Lung microvascular endothelial cell (primary cell): ENCODE data around the gene KCNQ1. TPM values are rescaled to one million over a fixed set of nuclear protein-coding genes. Genes with fewer than 3 reads are reported as not detected.

Source experiments
- DNase-seq, 2 donors: peaks; one replicate each; pipeline versions ENCODE4 v3.0.0 to v3.0.0-alpha.2; 2010; ENCODE audit warnings: low read depth in 2 of 2
- total RNA-seq: library from RNA; depleted of rRNA; stranded (reverse); fragments of >200 nt; gene quantifications from 2 replicates; pipeline ENCODE4 v1.2.1, GENCODE V29; 2014

Gene KCNQ1
- total RNA-seq, 1 donor from 2014 or later, result not detected

DNA sequence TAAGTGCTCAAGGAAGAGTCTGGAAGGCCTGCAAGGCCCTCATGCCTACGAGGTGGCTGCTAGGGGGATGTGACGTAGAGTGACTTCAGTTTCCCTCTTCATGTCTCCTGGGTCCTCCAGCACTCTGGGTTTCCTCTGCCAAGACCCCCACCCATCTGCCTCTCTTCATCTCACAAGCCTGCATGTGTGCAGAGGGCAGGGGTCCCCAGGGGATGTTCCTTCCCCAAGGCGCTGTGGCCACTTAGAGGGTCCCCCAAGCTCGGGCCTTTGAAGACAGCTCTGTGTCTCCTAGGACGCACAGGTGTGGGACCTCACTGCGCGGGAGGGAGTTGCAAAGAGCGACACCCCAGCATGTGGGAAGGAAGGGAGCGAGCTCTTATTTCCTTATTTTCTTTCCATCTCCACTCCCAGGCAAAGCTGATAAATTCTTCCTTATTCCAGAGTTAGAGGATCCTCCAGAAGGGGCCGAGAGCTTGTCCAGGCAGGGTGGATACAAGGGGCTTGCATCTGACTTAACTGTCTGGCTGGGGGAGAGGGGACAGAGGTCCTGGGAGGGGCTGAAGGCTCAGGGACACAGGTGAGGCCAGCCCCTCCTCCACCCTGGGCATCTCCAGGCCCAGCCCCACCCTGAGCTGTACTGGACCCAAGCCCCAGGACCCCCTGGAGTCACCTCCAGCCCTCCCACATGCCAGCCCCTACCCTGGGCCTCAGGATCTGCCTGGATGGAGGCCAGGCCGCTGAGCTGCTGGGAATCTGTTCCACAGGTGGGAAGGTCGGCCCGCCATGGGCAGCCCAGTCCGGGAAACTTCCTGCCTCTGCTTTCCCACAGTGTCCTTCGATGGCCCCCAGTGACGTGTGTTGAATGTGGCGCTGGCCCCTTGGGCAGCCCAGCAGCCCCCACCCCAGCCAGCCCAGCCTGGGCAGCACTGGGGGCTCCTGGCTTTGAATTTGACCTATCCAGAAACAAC, 314.7 kb downstream of the KCNQ1 start:
- DNase-seq, result peak in 1 of 2 donors; percentile 23

DNA sequence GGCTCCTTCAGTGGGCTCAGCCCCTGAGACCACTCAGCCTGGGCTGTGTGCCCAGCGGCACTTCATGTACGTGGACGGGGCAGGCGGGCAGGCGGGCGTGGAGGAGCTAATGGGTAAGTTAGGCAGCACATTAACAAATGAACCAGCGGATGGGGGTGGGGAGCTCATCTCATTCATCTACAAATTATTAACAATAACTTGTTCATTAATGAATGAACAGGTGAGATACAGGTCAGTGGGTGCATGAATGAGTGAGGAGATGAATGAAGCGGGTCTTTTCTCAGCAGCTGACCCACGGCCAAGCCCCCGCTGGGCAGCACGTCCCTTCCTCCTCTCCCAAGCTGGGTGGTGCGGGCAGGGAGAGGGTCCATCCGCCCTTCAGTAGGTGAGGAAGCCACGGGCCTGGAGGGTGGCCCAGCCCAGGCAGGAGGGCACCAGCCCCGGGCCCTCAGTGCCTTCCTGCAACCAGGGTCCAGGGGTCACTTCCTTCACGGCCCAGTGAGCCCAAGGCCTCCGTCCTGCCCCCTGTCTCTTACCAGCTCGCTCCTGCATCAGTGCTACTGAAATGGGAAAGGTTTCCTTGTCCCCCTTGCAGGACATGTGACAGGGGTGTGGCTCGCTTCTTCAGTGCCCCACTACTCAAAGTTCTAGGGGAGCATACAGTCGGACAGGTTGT, 315.5 kb downstream of the KCNQ1 start:
- no peak for DNase-seq

DNA sequence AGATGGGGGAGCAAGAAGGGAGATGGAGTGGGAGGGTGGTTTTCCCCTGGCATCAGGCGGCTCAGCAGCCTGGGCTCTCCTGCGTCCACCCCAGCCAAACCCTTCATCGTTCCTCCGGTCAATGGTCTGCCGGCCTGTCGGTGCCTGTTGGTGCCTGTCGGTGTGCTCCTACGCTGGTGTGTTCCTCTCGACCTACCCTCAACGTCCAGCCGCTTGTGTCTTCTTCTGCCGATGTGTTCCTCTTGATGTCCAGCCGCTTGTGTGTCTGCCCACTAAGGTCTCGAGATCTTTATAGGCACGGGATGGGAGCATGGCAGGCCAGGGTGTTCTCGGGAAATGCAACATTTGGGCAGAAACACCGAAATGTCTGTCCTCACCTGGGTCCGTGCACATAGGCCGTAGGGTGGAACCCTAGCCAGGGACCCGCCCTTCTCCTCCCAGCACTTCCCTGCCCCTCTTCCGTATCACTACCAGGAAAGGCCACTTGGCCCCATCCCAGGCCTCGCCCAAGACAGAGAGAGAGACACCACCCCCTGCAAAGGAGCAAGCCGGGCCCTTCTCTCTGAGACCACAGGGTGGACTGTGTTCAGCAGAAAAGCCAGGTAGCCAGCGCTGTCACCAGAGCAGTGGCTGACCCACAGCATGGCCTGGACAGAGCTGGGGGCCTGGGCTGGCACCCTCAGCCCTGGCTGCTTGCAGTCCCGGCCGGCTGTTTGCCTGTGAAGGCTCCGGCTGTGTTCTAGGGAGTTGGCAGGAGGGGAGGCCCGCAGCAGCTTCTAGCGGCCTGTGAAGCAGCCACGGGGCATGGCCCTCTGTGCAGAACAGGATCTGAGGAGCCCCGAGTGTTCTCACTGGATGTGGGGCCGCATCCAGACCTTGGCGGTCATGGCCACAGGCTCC, 316.6 kb downstream of the KCNQ1 start:
- no peak for DNase-seq

GRCh38 chr11:2762031-2762380, 317.2 kb downstream of the KCNQ1 start:
- DNase-seq, result no peak

DNA sequence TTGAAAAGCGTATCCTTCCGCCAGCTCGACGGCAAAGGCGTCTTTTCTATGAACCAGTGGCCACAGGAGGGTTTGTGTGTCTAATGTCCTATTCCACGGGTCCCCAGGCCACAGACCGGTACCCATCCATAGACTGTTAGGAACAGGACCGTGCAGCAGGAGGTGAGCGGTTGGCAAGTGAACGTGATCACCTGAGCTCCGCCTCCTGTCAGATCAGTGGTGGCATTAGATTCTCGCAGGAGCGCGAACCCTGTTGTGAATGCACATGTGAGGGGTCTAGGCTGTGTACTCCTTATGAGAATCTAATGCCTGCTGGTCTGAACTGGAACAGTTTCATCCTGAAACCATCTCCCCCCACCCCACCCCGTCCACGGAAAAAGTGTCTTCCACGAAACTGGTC, 317.6 kb downstream of the KCNQ1 start:
- DNase-seq, result no peak

DNA sequence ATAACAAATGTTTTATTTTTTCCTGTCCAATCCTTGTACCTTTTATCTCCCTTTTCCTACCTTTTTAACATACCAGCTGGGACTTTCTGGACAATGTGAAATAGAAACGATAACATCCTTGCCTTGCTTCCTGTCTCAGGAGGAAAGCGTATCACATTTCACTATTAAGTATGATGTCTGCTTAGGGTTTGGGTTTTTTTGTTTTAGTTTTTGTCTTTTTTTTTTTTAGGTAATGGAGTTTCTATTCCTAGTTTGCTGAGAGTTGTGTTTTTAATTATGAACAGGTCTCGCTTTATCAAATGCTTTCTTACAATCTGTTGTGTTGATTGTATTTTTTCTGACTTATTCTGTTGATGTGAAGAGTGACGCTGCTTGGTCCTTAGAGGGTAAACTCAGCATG, 319.2 kb downstream of the KCNQ1 start:
- no peak for DNase-seq

DNA sequence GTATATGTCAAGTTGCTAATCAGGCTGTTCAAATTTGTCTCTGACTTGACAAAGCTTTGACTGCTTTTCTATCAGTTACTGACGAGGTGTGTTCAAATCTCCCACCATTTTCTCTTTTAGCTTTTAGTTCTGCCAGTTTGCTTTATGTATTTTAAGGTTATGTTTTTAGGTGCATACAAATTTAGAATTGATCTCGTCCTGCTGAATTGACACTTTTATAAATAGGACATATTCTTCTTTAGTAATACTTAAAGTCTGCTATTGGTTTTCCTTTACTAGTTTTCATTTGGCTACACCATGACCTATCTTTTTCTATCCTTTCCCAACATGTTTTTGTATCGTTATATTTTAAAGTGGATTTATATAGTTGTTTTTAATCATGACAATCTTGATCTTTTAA, 320.7 kb downstream of the KCNQ1 start:
- DNase-seq, result no peak

GRCh38 chr11:2766166-2766565, 321.4 kb downstream of the KCNQ1 start:
- no peak for DNase-seq

DNA sequence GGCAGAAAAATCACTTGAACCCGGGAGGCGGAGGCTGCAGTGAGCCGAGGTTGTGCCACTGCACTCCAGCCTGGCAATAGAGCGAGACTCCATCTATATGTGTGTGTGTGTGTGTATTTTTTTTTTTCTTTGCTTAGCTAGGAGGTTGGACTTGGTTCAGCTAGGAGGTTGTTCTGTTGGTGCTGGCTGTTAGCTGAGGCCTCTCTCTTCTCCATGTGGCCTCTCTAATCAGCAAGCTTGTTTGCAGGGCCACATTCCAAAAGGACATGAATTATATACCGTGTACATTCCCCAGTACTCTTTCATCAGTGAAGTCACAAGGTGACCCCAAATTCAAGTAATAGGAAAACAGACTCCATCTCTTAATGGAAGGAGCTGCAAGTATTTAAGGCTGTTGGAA, 322.3 kb downstream of the KCNQ1 start:
- no peak for DNase-seq

DNA sequence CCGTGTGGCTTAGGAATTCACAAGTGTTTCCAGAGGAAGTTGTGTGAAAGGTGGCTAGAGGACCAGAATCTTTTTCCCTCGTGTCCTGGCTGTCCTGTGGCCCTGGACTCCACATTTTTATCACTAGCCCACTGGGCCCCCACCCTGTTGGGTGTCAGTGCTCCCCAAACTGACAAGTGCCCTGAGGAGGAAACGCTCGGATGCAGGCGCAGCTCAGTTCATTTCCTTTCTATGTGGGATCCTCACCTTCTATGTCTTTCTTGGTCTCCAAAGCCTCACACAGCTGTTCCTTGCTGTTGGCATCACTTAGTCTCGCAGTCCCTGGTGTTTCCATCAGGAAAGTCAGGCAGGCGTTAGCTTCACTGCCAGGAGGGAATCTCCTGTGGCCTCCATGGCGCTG, 323.0 kb downstream of the KCNQ1 start:
- no peak for DNase-seq

- DNase-seq, result no peak
Observed at GRCh38 chr11:2768471-2769408, 323.9 kb downstream of the KCNQ1 start.

DNA sequence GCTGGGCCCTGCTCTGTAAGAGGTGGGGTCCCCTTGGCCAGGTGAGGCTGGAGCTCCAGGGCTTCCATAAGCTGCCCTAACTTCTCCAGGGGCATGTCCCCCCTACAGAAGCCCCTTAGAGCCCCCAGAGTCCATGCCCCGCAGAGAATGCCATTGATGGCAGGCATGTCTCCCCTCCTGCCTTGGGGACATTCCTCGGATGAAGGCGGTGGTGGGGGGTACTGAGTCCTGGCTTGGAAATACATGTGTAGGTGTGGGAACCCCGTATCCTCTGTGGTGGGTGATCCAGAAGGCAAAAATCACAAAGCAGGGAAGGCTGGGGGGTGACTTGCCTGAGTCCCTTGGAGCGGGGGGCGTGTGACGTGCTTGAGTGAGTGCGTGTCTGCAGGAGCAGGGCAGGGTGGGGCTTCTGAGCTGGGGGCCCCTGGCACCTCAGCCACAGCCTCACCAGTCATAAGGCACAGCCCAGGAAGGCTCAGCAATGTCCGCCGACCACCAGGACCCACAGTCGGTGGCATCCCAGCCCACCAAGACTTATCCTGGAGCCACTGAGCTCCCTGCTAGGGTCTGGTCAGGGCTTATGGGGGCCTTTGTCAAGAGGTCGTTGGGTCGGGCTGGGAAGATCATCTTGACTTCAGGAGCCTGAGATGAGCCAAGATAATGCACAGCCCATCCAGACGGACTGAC, 324.7 kb downstream of the KCNQ1 start:
- no peak for DNase-seq

DNA sequence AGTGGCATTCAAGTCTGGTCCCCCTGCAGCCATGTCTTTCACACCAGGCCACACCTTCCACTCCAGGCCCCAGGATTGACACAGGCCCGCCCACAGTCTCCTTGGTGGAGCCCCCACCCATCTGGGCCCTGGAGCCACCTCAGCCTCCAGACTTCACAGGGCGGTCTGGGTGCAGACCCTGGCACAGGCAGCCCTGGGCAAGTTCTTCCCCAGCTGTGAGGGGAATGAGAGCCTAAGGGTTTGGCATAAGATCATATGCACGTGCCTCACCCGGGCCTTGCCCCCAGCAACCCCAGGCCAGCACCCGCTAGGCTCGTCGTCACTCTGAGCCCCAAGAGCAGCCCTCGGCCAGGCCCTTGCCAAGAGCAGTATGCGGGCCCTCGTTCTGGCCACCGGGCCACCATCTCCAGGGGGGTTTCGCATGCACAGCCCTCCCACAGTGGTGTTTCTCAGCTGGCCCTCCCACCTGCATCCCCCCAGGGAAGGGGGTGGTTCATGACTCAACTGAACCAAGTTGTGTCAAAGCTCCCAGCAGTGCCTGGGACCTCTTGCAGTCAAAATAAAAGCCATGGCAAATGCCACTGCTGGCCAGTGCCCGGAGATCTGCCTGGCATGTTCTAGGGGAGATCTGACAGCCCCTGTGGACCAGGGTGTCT, 325.4 kb downstream of the KCNQ1 start:
- no peak for DNase-seq

- no peak for DNase-seq
Observed at GRCh38 chr11:2770761-2771301, 326.0 kb downstream of the KCNQ1 start.

- no peak for DNase-seq
Observed at GRCh38 chr11:2771758-2772466, 327.1 kb downstream of the KCNQ1 start.

DNA sequence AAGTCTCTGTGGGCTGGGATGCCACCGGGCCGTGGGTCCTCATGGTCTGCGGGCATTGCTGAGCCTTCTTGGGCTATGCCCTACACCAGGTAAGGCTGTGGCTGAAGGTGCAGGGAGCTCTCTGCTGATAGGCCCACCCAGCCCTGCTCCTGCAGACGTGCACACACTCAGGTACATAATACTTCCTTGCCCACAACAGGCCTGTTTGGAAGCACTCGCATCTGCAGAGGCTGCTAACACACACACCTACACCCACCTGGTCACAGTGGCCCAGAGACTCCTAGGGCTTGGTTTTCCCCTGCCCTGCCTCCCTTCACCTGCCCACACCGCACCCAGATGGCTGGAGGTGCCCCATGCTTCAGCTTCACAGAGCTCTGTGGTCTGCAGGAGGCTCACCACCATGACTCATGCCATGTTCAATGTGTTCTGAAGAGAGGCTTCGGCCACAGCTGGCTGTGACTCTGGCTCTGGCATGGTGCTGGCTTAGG, 327.8 kb downstream of the KCNQ1 start:
- no peak for DNase-seq

DNA sequence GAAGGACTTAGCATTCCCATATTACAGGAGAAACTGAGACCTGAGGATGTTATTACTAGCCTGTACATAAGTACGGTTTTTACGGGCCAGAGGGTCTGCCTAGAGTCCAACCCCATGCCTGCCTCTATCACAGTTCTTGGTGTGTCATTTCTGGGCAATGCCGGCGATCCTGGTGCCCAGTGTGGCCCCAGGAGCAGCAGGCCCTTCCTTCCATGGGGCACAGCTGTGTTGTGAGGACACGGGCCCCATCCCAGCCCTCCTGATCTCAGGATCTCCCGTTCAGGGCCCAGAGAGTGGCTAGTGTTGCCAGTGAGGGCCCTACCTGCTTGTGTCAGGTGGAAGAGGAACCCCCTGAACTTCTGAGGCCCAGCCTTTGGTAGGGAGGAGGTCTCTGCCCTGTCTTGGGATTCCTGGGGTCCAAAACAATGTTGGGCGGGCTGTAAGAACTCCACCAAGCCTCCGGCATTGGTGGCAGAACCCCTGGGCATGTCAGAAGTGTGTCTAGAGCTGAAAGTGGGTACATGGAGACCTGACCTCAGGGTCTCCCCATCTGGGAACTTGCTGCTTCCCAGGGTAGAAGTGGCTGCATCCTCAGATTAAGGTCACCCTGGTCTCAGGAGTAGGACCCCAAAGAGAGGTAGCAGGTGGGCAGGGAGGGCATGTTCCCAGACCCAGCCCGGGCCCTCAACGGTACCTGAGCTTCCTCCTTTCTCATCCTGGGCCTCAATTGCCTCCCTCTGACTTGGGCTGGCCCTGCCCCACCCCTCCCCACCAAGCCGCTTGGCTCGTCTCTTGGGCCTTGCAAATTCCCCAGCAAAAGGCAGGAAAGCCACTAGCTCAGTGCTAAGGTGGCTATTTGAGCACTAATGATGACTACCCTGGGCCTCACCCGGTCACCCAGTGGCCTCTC, 329.6 kb downstream of the KCNQ1 start:
- DNase-seq, result no peak
